ENCODE data around the gene DGKD.

The DGKD gene

DNA sequence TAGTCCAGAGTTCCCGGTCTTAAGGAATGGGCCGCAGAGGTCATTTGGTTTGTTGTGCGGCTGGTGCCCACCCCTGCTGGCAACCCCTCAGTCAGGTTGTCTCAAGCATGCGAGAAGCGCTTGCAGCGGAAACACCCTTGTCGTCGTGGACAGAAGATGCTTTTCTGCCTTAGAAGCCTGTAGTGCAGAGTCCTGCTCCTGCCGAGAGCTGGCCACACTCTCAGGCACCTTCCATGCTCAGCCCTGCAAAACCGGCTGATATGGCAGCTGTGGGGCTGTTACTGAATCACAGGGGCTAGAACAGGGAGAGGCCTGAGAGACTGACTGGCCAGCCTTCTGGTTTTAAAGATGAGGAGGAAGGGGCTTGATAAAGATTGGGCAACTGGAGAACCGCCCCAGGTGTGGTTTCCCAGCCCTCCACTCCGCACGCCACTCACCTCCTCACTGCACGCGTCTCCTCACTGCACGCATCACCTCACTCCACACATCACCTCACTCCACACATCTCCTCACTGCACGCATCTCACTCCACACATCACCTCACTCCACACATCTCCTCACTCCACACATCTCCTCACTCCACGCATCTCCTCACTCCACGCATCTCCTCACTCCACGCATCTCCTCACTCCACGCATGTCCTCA, 108.7 kb downstream of the DGKD start:
- no peak overlapping the region for H3K27ac ChIP-seq
- TF ChIP-seq, protein P1, sequence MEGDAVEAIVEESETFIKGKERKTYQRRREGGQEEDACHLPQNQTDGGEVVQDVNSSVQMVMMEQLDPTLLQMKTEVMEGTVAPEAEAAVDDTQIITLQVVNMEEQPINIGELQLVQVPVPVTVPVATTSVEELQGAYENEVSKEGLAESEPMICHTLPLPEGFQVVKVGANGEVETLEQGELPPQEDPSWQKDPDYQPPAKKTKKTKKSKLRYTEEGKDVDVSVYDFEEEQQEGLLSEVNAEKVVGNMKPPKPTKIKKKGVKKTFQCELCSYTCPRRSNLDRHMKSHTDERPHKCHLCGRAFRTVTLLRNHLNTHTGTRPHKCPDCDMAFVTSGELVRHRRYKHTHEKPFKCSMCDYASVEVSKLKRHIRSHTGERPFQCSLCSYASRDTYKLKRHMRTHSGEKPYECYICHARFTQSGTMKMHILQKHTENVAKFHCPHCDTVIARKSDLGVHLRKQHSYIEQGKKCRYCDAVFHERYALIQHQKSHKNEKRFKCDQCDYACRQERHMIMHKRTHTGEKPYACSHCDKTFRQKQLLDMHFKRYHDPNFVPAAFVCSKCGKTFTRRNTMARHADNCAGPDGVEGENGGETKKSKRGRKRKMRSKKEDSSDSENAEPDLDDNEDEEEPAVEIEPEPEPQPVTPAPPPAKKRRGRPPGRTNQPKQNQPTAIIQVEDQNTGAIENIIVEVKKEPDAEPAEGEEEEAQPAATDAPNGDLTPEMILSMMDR (conservative IDR thresholded peaks at IDR 0.05; ENCODE audit: low read depth, low read length): no peak
- no peaks in the 10 kb centered on the region for H3K79me2 ChIP-seq (ENCODE audit: insufficient read depth, low read depth)
- H2AFZ ChIP-seq (ENCODE audit: low read depth): no peak overlapping the region
- no peaks in the 10 kb centered on the region for H3K27me3 ChIP-seq (ENCODE audit: insufficient read depth, low read depth)
- no peak overlapping the region for H3K4me3 ChIP-seq (IDR thresholded peaks at IDR 0.05; ENCODE audit: insufficient read depth, low read depth, low read length)
- H4K20me1 ChIP-seq (ENCODE audit: insufficient read depth): no peaks in the 10 kb centered on the region
- no peak overlapping the region for H3K9ac ChIP-seq
- H3K4me2 ChIP-seq: no peak overlapping the region
- H3K36me3 ChIP-seq (ENCODE audit: insufficient read depth): no peaks in the 10 kb centered on the region
- H3K4me1 ChIP-seq (ENCODE audit: low read depth, poor library complexity, severe bottlenecking): no peaks in the 10 kb centered on the region

DNA sequence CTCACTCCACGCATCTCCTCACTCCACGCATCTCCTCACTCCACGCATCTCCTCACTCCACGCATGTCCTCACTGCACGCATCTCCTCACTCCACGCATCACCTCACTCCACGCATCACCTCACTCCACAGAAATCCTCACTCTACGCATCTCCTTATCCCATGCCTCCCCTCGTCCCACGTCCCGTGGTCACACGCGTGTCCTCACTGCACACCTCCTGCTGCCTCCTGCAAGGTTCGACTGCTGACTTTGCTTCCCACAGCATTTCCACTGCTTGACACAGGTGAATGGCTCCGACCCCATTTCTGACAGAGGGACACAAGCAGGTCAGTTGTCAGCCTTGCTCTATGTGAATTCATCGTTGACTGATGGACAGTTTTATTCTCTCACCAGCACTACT, 109.3 kb downstream of the DGKD start:
- Histone ChIP-seq H4K20me1 (ENCODE audit: insufficient read depth) (no peaks in the 10 kb centered on the region), H3K4me1 (ENCODE audit: low read depth, poor library complexity, severe bottlenecking) (no peaks in the 10 kb centered on the region), H3K4me3 (IDR thresholded peaks at IDR 0.05; ENCODE audit: insufficient read depth, low read depth, low read length) (no peak overlapping the region), H2AFZ (ENCODE audit: low read depth) (no peak overlapping the region), H3K27me3 (ENCODE audit: insufficient read depth, low read depth) (no peaks in the 10 kb centered on the region), H3K4me2 (no peak overlapping the region), H3K79me2 (ENCODE audit: insufficient read depth, low read depth) (no peaks in the 10 kb centered on the region), H3K36me3 (ENCODE audit: insufficient read depth) (no peaks in the 10 kb centered on the region), H3K27ac (no peak overlapping the region), H3K9ac (no peak overlapping the region)
- TF ChIP-seq, protein P1 (conservative IDR thresholded peaks at IDR 0.05; ENCODE audit: low read depth, low read length): no peak

DNA sequence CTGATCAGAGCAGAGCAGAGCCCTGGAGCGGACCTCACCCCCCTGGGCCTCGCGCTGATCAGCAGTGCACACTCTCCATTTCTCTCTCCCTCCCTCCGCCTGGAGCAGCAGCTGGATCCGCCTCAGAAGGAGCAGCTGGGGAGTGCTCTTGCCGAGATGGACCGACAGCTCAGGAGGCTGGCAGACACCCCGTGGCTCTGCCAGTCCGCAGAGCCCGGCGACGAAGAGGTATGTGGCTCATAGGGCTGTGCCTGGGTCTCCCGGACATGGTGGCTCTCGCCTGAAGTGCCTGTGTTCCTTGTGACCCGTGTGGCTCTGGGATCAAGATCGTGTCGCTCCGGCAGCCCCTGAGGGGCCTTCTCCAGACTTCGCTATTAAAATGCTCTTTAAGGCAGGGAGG, 109.8 kb downstream of the DGKD start:
- Histone ChIP-seq H3K27me3 (ENCODE audit: insufficient read depth, low read depth) (no peaks in the 10 kb centered on the region), H3K9ac (no peak overlapping the region), H4K20me1 (ENCODE audit: insufficient read depth) (no peaks in the 10 kb centered on the region), H3K27ac (no peak overlapping the region), H3K36me3 (ENCODE audit: insufficient read depth) (no peaks in the 10 kb centered on the region), H3K4me3 (IDR thresholded peaks at IDR 0.05; ENCODE audit: insufficient read depth, low read depth, low read length) (no peak overlapping the region), H3K79me2 (ENCODE audit: insufficient read depth, low read depth) (no peaks in the 10 kb centered on the region), H3K4me2 (no peak overlapping the region), H2AFZ (ENCODE audit: low read depth) (no peak overlapping the region), H3K4me1 (ENCODE audit: low read depth, poor library complexity, severe bottlenecking) (no peaks in the 10 kb centered on the region)
- TF ChIP-seq, protein P1 (conservative IDR thresholded peaks at IDR 0.05; ENCODE audit: low read depth, low read length): no peak

DNA sequence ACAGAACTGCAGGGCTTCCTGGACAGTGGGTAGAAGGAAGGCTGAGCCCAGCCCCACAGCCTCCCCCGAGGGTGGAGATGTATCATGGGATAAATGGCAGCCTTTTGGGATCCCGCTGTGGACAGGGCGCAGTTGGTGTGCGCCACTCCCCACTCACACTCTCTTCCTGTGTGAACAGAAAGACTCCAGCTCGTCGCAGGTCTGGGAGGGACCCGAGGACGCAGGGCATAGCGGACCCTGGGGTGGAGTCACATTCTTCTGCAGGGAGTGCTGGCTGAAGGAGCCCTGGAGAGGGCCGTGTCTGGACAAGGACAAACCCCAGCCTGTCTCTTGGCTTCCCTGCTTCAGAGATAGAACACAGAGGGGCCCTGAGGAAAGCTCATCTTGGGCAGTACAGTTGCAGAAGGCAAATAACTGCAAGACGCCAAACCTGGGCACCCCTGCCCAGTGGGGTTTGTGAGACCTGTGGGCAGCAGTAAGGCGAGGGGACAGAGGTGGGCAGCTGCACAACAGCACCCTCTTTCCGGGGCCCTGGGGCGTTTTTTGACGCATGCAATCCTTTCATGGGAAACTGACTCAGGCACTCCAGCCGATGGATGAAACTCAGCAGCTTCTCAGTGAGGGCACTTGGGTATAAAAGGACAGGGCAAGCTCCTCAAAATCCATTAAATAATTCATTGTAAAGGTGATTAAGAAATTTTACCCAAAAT, 110.4 kb downstream of the DGKD start:
- Histone ChIP-seq H3K27me3 (ENCODE audit: insufficient read depth, low read depth) (no peaks in the 10 kb centered on the region), H3K9ac (no peak overlapping the region), H3K4me3 (IDR thresholded peaks at IDR 0.05; ENCODE audit: insufficient read depth, low read depth, low read length) (no peak overlapping the region), H3K4me1 (ENCODE audit: low read depth, poor library complexity, severe bottlenecking) (no peaks in the 10 kb centered on the region), H3K79me2 (ENCODE audit: insufficient read depth, low read depth) (no peaks in the 10 kb centered on the region), H4K20me1 (ENCODE audit: insufficient read depth) (no peaks in the 10 kb centered on the region), H3K4me2 (no peak overlapping the region), H2AFZ (ENCODE audit: low read depth) (no peak overlapping the region), H3K27ac (no peak overlapping the region), H3K36me3 (ENCODE audit: insufficient read depth) (no peaks in the 10 kb centered on the region)
- TF ChIP-seq, protein P1 (conservative IDR thresholded peaks at IDR 0.05; ENCODE audit: low read depth, low read length): no peak

Measured in KMS-11 (cell line).